Fibroblast of lung (primary cell): ENCODE measurements around the gene B4GALT6.

Experiments used
- CTCF ChIP-seq, 2 donors: IDR thresholded peaks in 1 of 2; conservative IDR thresholded peaks in 1 of 2; 1 replicate in 1 of 2; 2 replicates in 1 of 2; pipeline ENCODE4 v1.5.1; 2011 to 2012; ENCODE audit warnings: low read length in 2 of 2, control low read depth in 1 of 2, inconsistent platforms in 1 of 2, low read depth in 1 of 2, mild to moderate bottlenecking in 1 of 2
- EZH2 ChIP-seq: IDR thresholded peaks from 2 replicates; pipeline ENCODE4 v1.5.1; 2012; ENCODE audit warnings: low read length, control low read depth, mild to moderate bottlenecking; ENCODE audit errors: missing control alignments

- TF ChIP-seq CTCF (conservative IDR thresholded peaks at IDR 0.05 in 1 of 2, IDR thresholded peaks at IDR 0.05 in 1 of 2; ENCODE audit: low read depth in 1 of 2, low read length in 2 of 2) (no peak), EZH2 (no peak)
Measured at GRCh38 chr18:31583185-31583854, 101.1 kb downstream of the B4GALT6 start.
